ENCODE data around the gene NOG. TPM values are rescaled to one million over a fixed set of nuclear protein-coding genes. Genes with fewer than 3 reads are reported as not detected.

The NOG gene
- total RNA-seq, 1 experiment from 2014 or later = 0.25 TPM

DNA sequence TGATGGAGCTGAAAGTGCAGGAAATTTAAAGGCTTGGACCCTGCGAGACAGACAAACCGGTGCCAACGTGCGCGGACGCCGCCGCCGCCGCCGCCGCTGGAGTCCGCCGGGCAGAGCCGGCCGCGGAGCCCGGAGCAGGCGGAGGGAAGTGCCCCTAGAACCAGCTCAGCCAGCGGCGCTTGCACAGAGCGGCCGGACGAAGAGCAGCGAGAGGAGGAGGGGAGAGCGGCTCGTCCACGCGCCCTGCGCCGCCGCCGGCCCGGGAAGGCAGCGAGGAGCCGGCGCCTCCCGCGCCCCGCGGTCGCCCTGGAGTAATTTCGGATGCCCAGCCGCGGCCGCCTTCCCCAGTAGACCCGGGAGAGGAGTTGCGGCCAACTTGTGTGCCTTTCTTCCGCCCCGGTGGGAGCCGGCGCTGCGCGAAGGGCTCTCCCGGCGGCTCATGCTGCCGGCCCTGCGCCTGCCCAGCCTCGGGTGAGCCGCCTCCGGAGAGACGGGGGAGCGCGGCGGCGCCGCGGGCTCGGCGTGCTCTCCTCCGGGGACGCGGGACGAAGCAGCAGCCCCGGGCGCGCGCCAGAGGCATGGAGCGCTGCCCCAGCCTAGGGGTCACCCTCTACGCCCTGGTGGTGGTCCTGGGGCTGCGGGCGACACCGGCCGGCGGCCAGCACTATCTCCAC lies at the start of gene NOG (continued):
- TF ChIP-seq TCF7L2 (IDR thresholded peaks at IDR 0.05; ENCODE audit: borderline replicate concordance, extremely low read depth, insufficient read depth, insufficient read length) = peak; percentile 24
- TF ChIP-seq ZNF274 (IDR thresholded peaks at IDR 0.05; ENCODE audit: low read depth, low read length) = no peak
- no peak for TF ChIP-seq ELF1 (IDR thresholded peaks at IDR 0.05; ENCODE audit: borderline replicate concordance, low read depth)
- TF ChIP-seq CEBPB (IDR thresholded peaks at IDR 0.05; ENCODE audit: low read depth) = no peak
- TF ChIP-seq SIN3A (IDR thresholded peaks at IDR 0.05; ENCODE audit: low read depth) = 0 out of 2 replicates have a peak, but pooled peaks have one; percentile 25

GRCh38 chr17:56545106-56545505 lies 48.4 kb upstream of the NOG start:
- RAD21 ChIA-PET (ENCODE audit: low non-redundant PET in 1 of 2, low total read pairs in 2 of 2, uncharacterized antibody in 2 of 2, unreplicated experiment in 2 of 2) = no interaction called here
- CTCF ChIA-PET = interaction anchor here (0.6 to 1.0 kb wide), 2 partner anchors 45 to 48 kb away, joined by 3 to 4 read pairs; partner anchors contain the start of gene NOG
- H3K27ac ChIP-seq (ENCODE audit: low read depth, low read length) = no peak overlapping the region
- TF ChIP-seq POLR2AphosphoS5 (IDR thresholded peaks at IDR 0.05; ENCODE audit: low read depth, low read length) = no peak
- no peaks in the 10 kb centered on the region for H3K4me1 ChIP-seq (ENCODE audit: control insufficient read depth in 1 of 2, insufficient read depth in 2 of 2, low read length in 2 of 2)
- ATAC-seq (no peak), DNase-seq (ENCODE audit: low read depth, low spot score) (no peak)
- no peaks in the 10 kb centered on the region for H3K36me3 ChIP-seq (ENCODE audit: control insufficient read depth in 1 of 2, insufficient read depth in 2 of 2, low read length in 2 of 2)
- H3K9me2 ChIP-seq (ENCODE audit: insufficient read depth) = no peaks in the 10 kb centered on the region
- BruUV-seq (replicated peaks) = no TSS peak
- no peaks in the 10 kb centered on the region for H4K20me1 ChIP-seq (ENCODE audit: insufficient read depth)
- H3K4me2 ChIP-seq (ENCODE audit: low read length) = no peak overlapping the region
- H3K9ac ChIP-seq (ENCODE audit: low read length) = no peak overlapping the region
- H2AFZ ChIP-seq (ENCODE audit: low read depth, low read length, poor library complexity, severe bottlenecking) = no peak overlapping the region
- H3K4me3 ChIP-seq (replicated peaks in 1 of 2; ENCODE audit: low read depth in 1 of 2, low read length in 2 of 2) = no peak overlapping the region
- no peaks in the 10 kb centered on the region for H3K79me2 ChIP-seq (ENCODE audit: insufficient read depth, low read length)
- H3K9me3 ChIP-seq (ENCODE audit: control insufficient read depth in 1 of 2, insufficient read depth in 1 of 2, low read depth in 1 of 2, low read length in 2 of 2) = no peaks in the 10 kb centered on the region
- intact Hi-C loops (cut with micrococcal nuclease) = no loop called here
- peaks cover 8% of the 10 kb centered on the region; the same call in 1 of the 2 replicates for H3K27me3 ChIP-seq (ENCODE audit: insufficient read depth, low read length)
- POLR2A ChIA-PET = no interaction called here

DNA sequence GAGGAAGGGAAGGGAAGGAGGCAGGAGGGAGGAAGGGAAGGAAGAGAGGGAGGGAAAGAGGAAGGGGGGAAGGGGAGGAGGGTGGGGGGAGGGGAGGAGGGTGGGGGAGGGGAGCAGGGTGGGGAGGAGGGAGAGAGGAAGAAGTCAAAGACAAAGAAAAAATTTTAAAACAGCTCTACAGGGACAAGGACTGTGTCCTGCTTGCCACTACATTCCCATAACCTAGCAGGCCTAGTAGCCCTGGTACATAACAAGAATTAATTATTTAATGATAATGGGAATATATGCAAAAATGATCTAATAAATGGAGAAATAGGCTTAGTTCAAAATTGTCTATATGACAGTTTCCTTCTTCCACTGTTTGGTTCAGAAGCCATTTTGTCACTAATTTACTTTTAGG lies 47.6 kb upstream of the NOG start:
- POLR2A ChIA-PET = no interaction called here

More for the DNA sequence above, 47.6 kb upstream of the NOG start:
- Histone ChIP-seq H3K27me3 (ENCODE audit: insufficient read depth, low read length) (peaks cover 8% of the 10 kb centered on the region; the same call in 1 of the 2 replicates), H3K36me3 (ENCODE audit: control insufficient read depth in 1 of 2, insufficient read depth in 2 of 2, low read length in 2 of 2) (no peaks in the 10 kb centered on the region), H3K9me2 (ENCODE audit: insufficient read depth) (no peaks in the 10 kb centered on the region), H2AFZ (ENCODE audit: low read depth, low read length, poor library complexity, severe bottlenecking) (no peak overlapping the region), H3K4me2 (ENCODE audit: low read length) (no peak overlapping the region), H3K4me1 (ENCODE audit: control insufficient read depth in 1 of 2, insufficient read depth in 2 of 2, low read length in 2 of 2) (no peaks in the 10 kb centered on the region), H3K79me2 (ENCODE audit: insufficient read depth, low read length) (no peaks in the 10 kb centered on the region), H3K9me3 (ENCODE audit: control insufficient read depth in 1 of 2, insufficient read depth in 1 of 2, low read depth in 1 of 2, low read length in 2 of 2) (no peaks in the 10 kb centered on the region), H3K4me3 (replicated peaks in 1 of 2; ENCODE audit: low read depth in 1 of 2, low read length in 2 of 2) (no peak overlapping the region), H3K9ac (ENCODE audit: low read length) (no peak overlapping the region), H3K27ac (ENCODE audit: low read depth, low read length) (no peak overlapping the region), H4K20me1 (ENCODE audit: insufficient read depth) (no peaks in the 10 kb centered on the region)
- no TSS peak for BruUV-seq (replicated peaks)
- DNase-seq (ENCODE audit: low read depth, low spot score) = no peak
- intact Hi-C loops (cut with micrococcal nuclease) = no loop called here
- no peak for ATAC-seq
- CTCF ChIA-PET = no interaction called here
- RAD21 ChIA-PET (ENCODE audit: low non-redundant PET in 1 of 2, low total read pairs in 2 of 2, uncharacterized antibody in 2 of 2, unreplicated experiment in 2 of 2) = no interaction called here
- TF ChIP-seq EZH2 (IDR thresholded peaks at IDR 0.05) = no peak
- TF ChIP-seq REST (IDR thresholded peaks at IDR 0.05; ENCODE audit: low read depth) = no peak
- no peak for TF ChIP-seq EZH2phosphoT487 (IDR thresholded peaks at IDR 0.05; ENCODE audit: borderline replicate concordance)
- no peak for TF ChIP-seq POLR2AphosphoS5 (IDR thresholded peaks at IDR 0.05; ENCODE audit: low read depth, low read length)
- TF ChIP-seq SIN3A (IDR thresholded peaks at IDR 0.05; ENCODE audit: low read depth) = no peak
- TF ChIP-seq ZFX (IDR thresholded peaks at IDR 0.05) = no peak
- TF ChIP-seq CBX3 (IDR thresholded peaks at IDR 0.05; ENCODE audit: low read depth) = no peak
- TF ChIP-seq POLR2A (IDR thresholded peaks at IDR 0.05; ENCODE audit: borderline replicate concordance, extremely low read depth, insufficient read depth, insufficient read length) = no peak
- TF ChIP-seq RAD21 (IDR thresholded peaks at IDR 0.05; ENCODE audit: low read depth) = no peak
